ENCODE measurements around the gene STX1A.

- TF ChIP-seq YY1 (IDR thresholded peaks at IDR 0.05; ENCODE audit: insufficient read depth, insufficient read length): no peak
- TF ChIP-seq ZNF274 (IDR thresholded peaks at IDR 0.05; ENCODE audit: low read depth, low read length): no peak
These were observed 59.5 kb downstream of the STX1A start for GRCh38 chr7:73659983-73660382.
